ENCODE measurements around the gene ENPP1.

DNA sequence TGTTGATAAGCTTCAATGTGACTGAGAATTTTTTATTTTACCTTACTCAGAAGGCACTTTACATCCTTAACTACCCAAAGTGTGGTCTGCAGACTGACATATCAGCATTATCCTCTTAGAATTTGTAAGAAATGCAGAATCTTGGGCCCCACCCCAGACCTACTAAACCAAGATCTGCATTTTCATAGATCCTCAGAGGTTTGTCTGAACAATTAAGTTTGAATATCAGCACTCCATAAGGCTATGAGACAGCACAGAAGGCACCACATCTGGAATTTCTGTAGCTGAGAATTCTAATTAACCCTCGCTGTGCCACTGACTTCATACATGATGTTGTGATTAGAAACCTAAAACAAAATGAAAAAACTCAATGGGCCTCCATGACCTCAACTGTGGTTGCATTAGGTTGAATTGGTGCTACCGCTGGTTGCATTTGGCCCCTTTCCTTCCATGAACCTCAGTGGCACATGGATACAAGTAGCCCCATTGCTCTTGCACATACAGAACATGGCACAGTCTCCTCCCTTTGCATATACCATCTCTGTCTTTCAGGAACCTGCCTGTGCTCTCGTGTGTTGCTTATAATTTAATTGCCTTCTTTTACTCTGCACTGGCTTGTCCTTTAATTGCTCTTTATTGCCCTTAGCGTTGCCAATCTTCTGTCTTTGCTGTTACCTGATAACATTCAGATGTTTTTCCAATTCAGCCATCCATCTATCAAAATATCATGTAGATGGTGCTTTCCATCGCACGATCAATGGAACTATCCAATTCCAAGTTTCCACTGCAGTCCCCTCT, 13.4 kb downstream of the ENPP1 start:
- TF ChIP-seq, protein P1, sequence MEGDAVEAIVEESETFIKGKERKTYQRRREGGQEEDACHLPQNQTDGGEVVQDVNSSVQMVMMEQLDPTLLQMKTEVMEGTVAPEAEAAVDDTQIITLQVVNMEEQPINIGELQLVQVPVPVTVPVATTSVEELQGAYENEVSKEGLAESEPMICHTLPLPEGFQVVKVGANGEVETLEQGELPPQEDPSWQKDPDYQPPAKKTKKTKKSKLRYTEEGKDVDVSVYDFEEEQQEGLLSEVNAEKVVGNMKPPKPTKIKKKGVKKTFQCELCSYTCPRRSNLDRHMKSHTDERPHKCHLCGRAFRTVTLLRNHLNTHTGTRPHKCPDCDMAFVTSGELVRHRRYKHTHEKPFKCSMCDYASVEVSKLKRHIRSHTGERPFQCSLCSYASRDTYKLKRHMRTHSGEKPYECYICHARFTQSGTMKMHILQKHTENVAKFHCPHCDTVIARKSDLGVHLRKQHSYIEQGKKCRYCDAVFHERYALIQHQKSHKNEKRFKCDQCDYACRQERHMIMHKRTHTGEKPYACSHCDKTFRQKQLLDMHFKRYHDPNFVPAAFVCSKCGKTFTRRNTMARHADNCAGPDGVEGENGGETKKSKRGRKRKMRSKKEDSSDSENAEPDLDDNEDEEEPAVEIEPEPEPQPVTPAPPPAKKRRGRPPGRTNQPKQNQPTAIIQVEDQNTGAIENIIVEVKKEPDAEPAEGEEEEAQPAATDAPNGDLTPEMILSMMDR (IDR thresholded peaks at IDR 0.05), result no peak
- no peak for TF ChIP-seq POLR2A (IDR thresholded peaks at IDR 0.05)
